Left lung (tissue), 10 donors: Measurements from ENCODE around the gene GLS. TPM values are rescaled to one million over a fixed set of nuclear protein-coding genes. Genes with fewer than 3 reads are reported as not detected.
A peak's percentile ranks its signal among the peaks of the same experiment; 100 is the strongest.

Experiments used
- ATAC-seq: fragments of 200-7000 bp; cut with Tn5 transposase; one replicate; pipeline ENCODE4 v1.9.1; 2020; ENCODE audit warnings: moderate library complexity
- DNase-seq, 4 donors: peaks; one replicate each; pipeline ENCODE4 v3.0.0-alpha.2; 2013 to 2020
- H3K27ac ChIP-seq, 2 donors: fragments of 200-600 bp; sonication (generic) in 1 of 2; one replicate each; pipeline versions ENCODE4 v1.5.0 to v1.8.0; 2020 to 2021
- H3K27me3 ChIP-seq, 2 donors: fragments of 200-600 bp; sonication (generic) in 1 of 2; one replicate each; pipeline versions ENCODE4 v1.5.0 to v1.8.0; 2020 to 2021
- H3K36me3 ChIP-seq, 2 donors: fragments of 200-600 bp; sonication (generic) in 1 of 2; one replicate each; pipeline versions ENCODE4 v1.5.0 to v1.8.0; 2020 to 2021
- H3K4me1 ChIP-seq, 2 donors: fragments of 200-600 bp; one replicate each; pipeline ENCODE4 v1.8.0; 2021
- H3K4me3 ChIP-seq, 2 donors: fragments of 200-600 bp; sonication (generic) in 1 of 2; one replicate each; pipeline versions ENCODE4 v1.5.0 to v1.8.0; 2020 to 2021; ENCODE audit warnings: mild to moderate bottlenecking in 1 of 2
- H3K9me3 ChIP-seq, 2 donors: fragments of 200-600 bp; sonication (generic) in 1 of 2; one replicate each; pipeline versions ENCODE4 v1.5.0 to v1.8.0; 2020 to 2021
- CTCF ChIP-seq, 2 donors: fragments of 200-600 bp; sonication (generic) in 1 of 2; IDR thresholded peaks; one replicate each; pipeline versions ENCODE4 v1.5.0 to v1.8.0; 2021; ENCODE audit warnings: antibody characterized with exemption in 2 of 2
- intact Hi-C, 2 donors: fragments of 100-400 bp; cut with DNase I; formaldehyde crosslinking; loops; one replicate each; pipeline versions ENCODE4 v1.11.2 to v1.14.2; 2022
- polyA plus RNA-seq, 6 donors: library from polyadenylated mRNA; unstranded; fragments of 120-200 nt; gene quantifications; one replicate each; pipeline ENCODE4 v1.2.1, GENCODE V29; 2013; ENCODE audit not compliant: insufficient read length in 6 of 6
- total RNA-seq, 2 donors: library from RNA; stranded (reverse); fragmentation: NEBNext Ultra II Directional; extraction: Animal tissue kit (Norgen Biotek cat#: 25700); gene quantifications; one replicate each; pipeline ENCODE4 v1.2.1, GENCODE V29; 2021
- donor health status: DM: no; HTN: yes; CAD: no.
- donor health status: DM: no; HTN: no; CAD: no.

Gene GLS
- total and polyA plus RNA-seq, 8 donors = 114 to 346 (median 123) TPM

GRCh38 chr2:190970160-190970559 is 89.5 kb downstream of the GLS start:
- ATAC-seq (no peak), DNase-seq (no peak)
- H3K27ac ChIP-seq = peak overlapping the region in 1 of 2 donors; percentile 35
- H3K4me1 ChIP-seq = peaks cover 0 to 44% of the 10 kb centered on the region in 2 donors
- H3K36me3 ChIP-seq = peaks cover 0 to 97% of the 10 kb centered on the region in 2 donors
- intact Hi-C loops = no loop called here
- TF ChIP-seq CTCF (IDR thresholded peaks at IDR 0.05) = no peak
- no peak overlapping the region for H3K4me3 ChIP-seq
- H3K27me3 ChIP-seq = no peaks in the 10 kb centered on the region
- no peaks in the 10 kb centered on the region for H3K9me3 ChIP-seq

DNA sequence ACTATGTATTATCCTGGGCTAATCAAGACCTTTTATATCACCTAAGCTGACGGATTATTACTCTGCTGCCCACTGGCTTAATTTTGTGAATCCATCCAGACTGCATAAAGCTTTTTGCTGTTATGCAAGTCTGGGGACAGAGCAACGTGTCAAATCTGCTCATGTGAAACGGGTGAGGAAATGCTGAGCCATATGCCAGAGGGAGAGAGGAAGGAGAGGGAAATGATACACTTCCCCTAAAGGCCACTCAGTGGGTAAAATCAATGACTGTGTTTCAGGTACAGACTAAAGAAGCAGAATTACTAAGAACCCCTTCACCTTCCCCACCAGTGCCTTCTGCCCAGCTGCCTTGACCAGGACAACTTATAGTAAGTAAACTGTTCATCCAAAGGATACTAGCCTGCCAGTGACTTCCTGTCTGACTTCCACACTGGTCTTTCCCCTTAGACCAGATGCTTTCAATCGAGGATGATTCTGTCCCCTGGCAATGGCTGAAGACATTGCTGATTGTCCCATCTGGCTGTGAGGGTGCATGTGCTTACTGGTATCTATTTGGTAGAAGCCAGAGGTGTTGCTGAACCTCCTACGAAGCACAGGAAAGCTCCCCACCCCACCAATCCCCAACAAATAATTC is 90.4 kb downstream of the GLS start:
- peak overlapping the region in 1 of 2 donors; percentile 35 for H3K27ac ChIP-seq
- no peaks in the 10 kb centered on the region for H3K27me3 ChIP-seq
- H3K36me3 ChIP-seq = peaks cover 0 to 97% of the 10 kb centered on the region in 2 donors
- ATAC-seq (peak; percentile 8), DNase-seq (no peak)
- intact Hi-C loops = no loop called here
- peaks cover 0 to 45% of the 10 kb centered on the region in 2 donors for H3K4me1 ChIP-seq
- no peak overlapping the region for H3K4me3 ChIP-seq
- TF ChIP-seq CTCF (IDR thresholded peaks at IDR 0.05) = no peak
- H3K9me3 ChIP-seq = no peaks in the 10 kb centered on the region

DNA sequence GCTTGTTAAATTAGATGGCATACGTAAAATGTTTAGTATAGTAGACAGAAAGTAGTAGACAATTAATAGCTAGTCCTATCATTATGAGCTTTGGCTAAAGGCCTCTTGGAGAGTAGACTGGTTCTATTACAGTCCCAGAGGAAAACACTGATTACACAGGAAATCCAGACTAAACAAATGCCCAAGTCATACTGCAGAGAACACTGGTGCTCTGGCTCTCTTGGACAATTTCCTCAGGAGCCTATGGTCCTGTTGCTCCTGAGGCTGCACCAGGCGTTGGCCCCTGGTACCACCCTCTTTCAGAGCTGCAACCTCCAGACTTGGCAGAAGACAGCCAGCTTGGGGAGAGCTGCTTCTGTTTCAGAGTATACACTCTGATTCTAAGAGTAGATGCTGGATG is 91.6 kb downstream of the GLS start:
- intact Hi-C loops = no loop called here
- Histone ChIP-seq H3K4me1 (peaks cover 0 to 45% of the 10 kb centered on the region in 2 donors), H3K36me3 (peaks cover 2 to 99% of the 10 kb centered on the region in 2 donors), H3K9me3 (no peaks in the 10 kb centered on the region), H3K27me3 (no peaks in the 10 kb centered on the region), H3K4me3 (no peak overlapping the region), H3K27ac (no peak overlapping the region)
- TF ChIP-seq CTCF (IDR thresholded peaks at IDR 0.05) = no peak
- ATAC-seq (no peak), DNase-seq (no peak)

GRCh38 chr2:190972846-190973245 is 92.2 kb downstream of the GLS start:
- H3K4me3 ChIP-seq = no peak overlapping the region
- peaks cover 0 to 45% of the 10 kb centered on the region in 2 donors for H3K4me1 ChIP-seq
- H3K9me3 ChIP-seq = no peaks in the 10 kb centered on the region
- no peak for TF ChIP-seq CTCF (IDR thresholded peaks at IDR 0.05)
- intact Hi-C loops = no loop called here
- no peaks in the 10 kb centered on the region for H3K27me3 ChIP-seq
- no peak overlapping the region for H3K27ac ChIP-seq
- DNase-seq = no peak
- peaks cover 2 to 99% of the 10 kb centered on the region in 2 donors for H3K36me3 ChIP-seq
- ATAC-seq = no peak

- intact Hi-C loops = no loop called here
- H3K27ac ChIP-seq = peak overlapping the region in 1 of 2 donors; percentile 16
These were observed 92.6 kb downstream of the GLS start for GRCh38 chr2:190973262-190973661.

More at GRCh38 chr2:190973262-190973661, 92.6 kb downstream of the GLS start:
- Histone ChIP-seq H3K36me3 (peaks cover 2 to 99% of the 10 kb centered on the region in 2 donors), H3K4me1 (peaks cover 0 to 49% of the 10 kb centered on the region in 2 donors), H3K27me3 (no peaks in the 10 kb centered on the region), H3K4me3 (no peak overlapping the region), H3K9me3 (no peaks in the 10 kb centered on the region)
- no peak for TF ChIP-seq CTCF (IDR thresholded peaks at IDR 0.05)
- no peak for DNase-seq
- ATAC-seq = no peak
